Measurements from ENCODE around the gene MYO5A. TPM values are rescaled to one million over a fixed set of nuclear protein-coding genes. Genes with fewer than 3 reads are reported as not detected.
"Not testable (repeated sequence)": the region's sequence is repeated elsewhere in the genome, so short reads cannot be mapped to it uniquely, and the experiment has no call there.

The MYO5A gene
- total RNA-seq (63.3 TPM), polyA plus RNA-seq (10 to 100 TPM in 2 of 4 donors, 1 to 10 TPM in 2; 6.1 to 14.6 (median 10.6) TPM)

- H3K27me3 Mint-ChIP-seq, result no peaks in the 10 kb centered on the region
- H3K4me3 Mint-ChIP-seq, result peak within 1 kb of the TSS; percentile 96 to 99 (median 97)
- Histone ChIP-seq H3K36me3 (ENCODE audit: control insufficient read depth, insufficient read depth, low read length) (no peaks in the 10 kb centered on the region), H3K9me3 (ENCODE audit: control insufficient read depth in 2 of 2, low read length in 2 of 2) (no peaks in the 10 kb centered on the region), H3K4me1 (ENCODE audit: control insufficient read depth, insufficient read depth, low read length, poor library complexity, severe bottlenecking) (peaks cover 25% of the 10 kb centered on the region), H3K4me3 (ENCODE audit: low read depth, low read length) (peak within 1 kb of the TSS; percentile 86), H3K27me3 (ENCODE audit: control insufficient read depth, insufficient read depth, low read length) (no peaks in the 10 kb centered on the region), H3K27ac (ENCODE audit: insufficient read depth, low read length, poor library complexity, severe bottlenecking) (peak within 1 kb of the TSS; percentile 84)
- H3K36me3 Mint-ChIP-seq, result no peaks in the 10 kb centered on the region
- peak; percentile 72 to 90 (median 84) for DNase-seq
- ATAC-seq (ENCODE audit: low read depth in 2 of 2), result peak; percentile 89 to 92
- H3K9me3 Mint-ChIP-seq, result no peaks in the 10 kb centered on the region
- peak within 1 kb of the TSS; percentile 91 to 97 (median 92) for H3K27ac Mint-ChIP-seq
- H3K4me1 Mint-ChIP-seq, result peaks cover 14 to 46% (median 40%) of the 10 kb centered on the region in 4 donors
Observed at GRCh38 chr15:52528564-52529340, at the start of gene MYO5A. Gene MYO5A (minus strand): TSS chr15:52528880. CDS start chr15:52528806, 74 bp downstream.

- Histone ChIP-seq H3K36me3 (ENCODE audit: control insufficient read depth, insufficient read depth, low read length) (peaks cover 5% of the 10 kb centered on the region), H3K4me3 (ENCODE audit: low read depth, low read length) (no peak overlapping the region), H3K27ac (ENCODE audit: insufficient read depth, low read length, poor library complexity, severe bottlenecking) (no peak overlapping the region), H3K27me3 (ENCODE audit: control insufficient read depth, insufficient read depth, low read length) (no peaks in the 10 kb centered on the region), H3K9me3 (ENCODE audit: control insufficient read depth in 2 of 2, low read length in 2 of 2) (no peaks in the 10 kb centered on the region), H3K4me1 (ENCODE audit: control insufficient read depth, insufficient read depth, low read length, poor library complexity, severe bottlenecking) (no peaks in the 10 kb centered on the region)
- H3K9me3 Mint-ChIP-seq, result peaks cover 0 to 5% (median 0%) of the 10 kb centered on the region in 7 donors
- DNase-seq (no peak), ATAC-seq (ENCODE audit: low read depth in 2 of 2) (no peak)
- peaks cover 0 to 5% (median 0%) of the 10 kb centered on the region in 4 donors for H3K4me1 Mint-ChIP-seq
- peaks cover 7% of the 10 kb centered on the region for H3K36me3 Mint-ChIP-seq
- H3K27me3 Mint-ChIP-seq, result no peaks in the 10 kb centered on the region
- no peak overlapping the region for H3K27ac Mint-ChIP-seq
- no peak overlapping the region for H3K4me3 Mint-ChIP-seq
Observed at GRCh38 chr15:52576692-52577091, 48.0 kb upstream of the MYO5A start.

GRCh38 chr15:52575573-52575972 is 46.9 kb upstream of the MYO5A start:
- H3K27me3 Mint-ChIP-seq; DNase-seq; H3K36me3 ChIP-seq (ENCODE audit: control insufficient read depth, insufficient read depth, low read length); H3K9me3 Mint-ChIP-seq; H3K4me1 Mint-ChIP-seq; H3K27ac Mint-ChIP-seq; H3K4me1 ChIP-seq (ENCODE audit: control insufficient read depth, insufficient read depth, low read length, poor library complexity, severe bottlenecking); H3K27ac ChIP-seq (ENCODE audit: insufficient read depth, low read length, poor library complexity, severe bottlenecking); H3K9me3 ChIP-seq (ENCODE audit: control insufficient read depth in 2 of 2, low read length in 2 of 2); H3K36me3 Mint-ChIP-seq; H3K4me3 Mint-ChIP-seq; H3K4me3 ChIP-seq (ENCODE audit: low read depth, low read length); H3K27me3 ChIP-seq (ENCODE audit: control insufficient read depth, insufficient read depth, low read length); ATAC-seq (ENCODE audit: low read depth in 2 of 2): not testable (repeated sequence)

GRCh38 chr15:52575072-52575471 is 46.4 kb upstream of the MYO5A start:
- ATAC-seq (ENCODE audit: low read depth in 2 of 2), result no peak
- Histone ChIP-seq H3K27me3 (ENCODE audit: control insufficient read depth, insufficient read depth, low read length) (no peaks in the 10 kb centered on the region), H3K36me3 (ENCODE audit: control insufficient read depth, insufficient read depth, low read length) (no peaks in the 10 kb centered on the region), H3K4me1 (ENCODE audit: control insufficient read depth, insufficient read depth, low read length, poor library complexity, severe bottlenecking) (no peaks in the 10 kb centered on the region), H3K4me3 (ENCODE audit: low read depth, low read length) (no peak overlapping the region), H3K9me3 (ENCODE audit: control insufficient read depth in 2 of 2, low read length in 2 of 2) (no peaks in the 10 kb centered on the region), H3K27ac (ENCODE audit: insufficient read depth, low read length, poor library complexity, severe bottlenecking) (no peak overlapping the region)
- Mint-ChIP-seq H3K27me3 (no peaks in the 10 kb centered on the region), H3K4me1 (peaks cover 0 to 5% (median 0%) of the 10 kb centered on the region in 4 donors), H3K36me3 (peaks cover 5% of the 10 kb centered on the region), H3K27ac (no peak overlapping the region), H3K9me3 (peaks cover 0 to 5% (median 0%) of the 10 kb centered on the region in 7 donors), H3K4me3 (no peak overlapping the region)
- DNase-seq, result no peak

GRCh38 chr15:52574623-52575022 is 45.9 kb upstream of the MYO5A start:
- H3K36me3 Mint-ChIP-seq; H3K4me1 ChIP-seq (ENCODE audit: control insufficient read depth, insufficient read depth, low read length, poor library complexity, severe bottlenecking); H3K4me1 Mint-ChIP-seq; H3K27me3 Mint-ChIP-seq; H3K4me3 ChIP-seq (ENCODE audit: low read depth, low read length); H3K27me3 ChIP-seq (ENCODE audit: control insufficient read depth, insufficient read depth, low read length); H3K27ac Mint-ChIP-seq; H3K9me3 Mint-ChIP-seq; ATAC-seq (ENCODE audit: low read depth in 2 of 2); DNase-seq; H3K27ac ChIP-seq (ENCODE audit: insufficient read depth, low read length, poor library complexity, severe bottlenecking); H3K9me3 ChIP-seq (ENCODE audit: control insufficient read depth in 2 of 2, low read length in 2 of 2); H3K4me3 Mint-ChIP-seq; H3K36me3 ChIP-seq (ENCODE audit: control insufficient read depth, insufficient read depth, low read length): not testable (repeated sequence)

- Mint-ChIP-seq H3K4me1 (peaks cover 23 to 43% (median 36%) of the 10 kb centered on the region in 4 donors), H3K36me3 (no peaks in the 10 kb centered on the region), H3K4me3 (peak within 1 kb of the TSS; percentile 94 to 99 (median 98)), H3K27ac (peak within 1 kb of the TSS; percentile 99 to 100 (median 99)), H3K9me3 (peaks cover 0 to 2% (median 0%) of the 10 kb centered on the region in 7 donors), H3K27me3 (no peaks in the 10 kb centered on the region)
- DNase-seq, result peak; percentile 77 to 92 (median 79)
- peak; percentile 72 to 74 for ATAC-seq (ENCODE audit: low read depth in 2 of 2)
- Histone ChIP-seq H3K27ac (ENCODE audit: insufficient read depth, low read length, poor library complexity, severe bottlenecking) (peak within 1 kb of the TSS; percentile 98), H3K27me3 (ENCODE audit: control insufficient read depth, insufficient read depth, low read length) (no peaks in the 10 kb centered on the region), H3K36me3 (ENCODE audit: control insufficient read depth, insufficient read depth, low read length) (no peaks in the 10 kb centered on the region), H3K9me3 (ENCODE audit: control insufficient read depth in 2 of 2, low read length in 2 of 2) (no peaks in the 10 kb centered on the region), H3K4me1 (ENCODE audit: control insufficient read depth, insufficient read depth, low read length, poor library complexity, severe bottlenecking) (peaks cover 45% of the 10 kb centered on the region), H3K4me3 (ENCODE audit: low read depth, low read length) (peak within 1 kb of the TSS; percentile 88)
Observed at GRCh38 chr15:52568601-52569585, 40.2 kb upstream of the MYO5A start, which contains the start of gene ARPP19. Gene ARPP19 (minus strand): TSS chr15:52569030. CDS start chr15:52568892, 138 bp downstream.

- Histone ChIP-seq H3K27me3 (ENCODE audit: control insufficient read depth, insufficient read depth, low read length) (no peaks in the 10 kb centered on the region), H3K9me3 (ENCODE audit: control insufficient read depth in 2 of 2, low read length in 2 of 2) (no peaks in the 10 kb centered on the region), H3K4me1 (ENCODE audit: control insufficient read depth, insufficient read depth, low read length, poor library complexity, severe bottlenecking) (peaks cover 49% of the 10 kb centered on the region), H3K27ac (ENCODE audit: insufficient read depth, low read length, poor library complexity, severe bottlenecking) (peak overlapping the region; percentile 98), H3K4me3 (ENCODE audit: low read depth, low read length) (peak overlapping the region; percentile 88), H3K36me3 (ENCODE audit: control insufficient read depth, insufficient read depth, low read length) (no peaks in the 10 kb centered on the region)
- Mint-ChIP-seq H3K36me3 (no peaks in the 10 kb centered on the region), H3K27ac (peak overlapping the region; percentile 95 to 100 (median 98)), H3K27me3 (no peaks in the 10 kb centered on the region), H3K4me3 (peak overlapping the region; percentile 94 to 99 (median 97)), H3K9me3 (no peaks in the 10 kb centered on the region), H3K4me1 (peaks cover 27 to 51% (median 43%) of the 10 kb centered on the region in 4 donors)
- peak; percentile 38 to 43 for ATAC-seq (ENCODE audit: low read depth in 2 of 2)
- peak in 2 of 3 donors; percentile 9 to 56 for DNase-seq
Observed at GRCh38 chr15:52567871-52568600, 39.4 kb upstream of the MYO5A start.

Data from CD4-positive, CD25-positive, alpha-beta regulatory T cell (primary cell).